Mammary epithelial cell (primary cell): ENCODE measurements around the gene BSPRY.

Experiments used
- CTCF ChIP-seq, 2 donors: IDR thresholded peaks in 1 of 2; conservative IDR thresholded peaks in 1 of 2; 2 replicates each; pipeline ENCODE4 v1.5.1; 2011 to 2012; ENCODE audit warnings: inconsistent platforms in 2 of 2, low read length in 2 of 2, mild to moderate bottlenecking in 2 of 2, control low read depth in 1 of 2, low read depth in 1 of 2; ENCODE audit not compliant: insufficient read depth in 1 of 2; ENCODE audit errors: extremely low read depth in 1 of 2
- EZH2 ChIP-seq: IDR thresholded peaks from 2 replicates; pipeline ENCODE4 v1.6.1; 2012; ENCODE audit warnings: low read length, inconsistent platforms, borderline replicate concordance

- TF ChIP-seq CTCF (conservative IDR thresholded peaks at IDR 0.05 in 1 of 2, IDR thresholded peaks at IDR 0.05 in 1 of 2; ENCODE audit: extremely low read depth in 1 of 2, insufficient read depth in 1 of 2, low read depth in 1 of 2, low read length in 2 of 2) (no peak), EZH2 (no peak)
Measured at GRCh38 chr9:113376634-113377567, 27.6 kb downstream of the BSPRY start, which contains the start of gene HDHD3.
